Stimulated activated CD8-positive, alpha-beta memory T cell treated with anti-CD3 and anti-CD28 coated beads, Interleukin-12 subunit alpha, Interleukin-12 subunit beta, amount 100 ng/mL, for 24 hours (primary cell): ENCODE data around the gene BACH2.

Experiments used
- DNase-seq: peaks from one replicate; pipeline ENCODE4 v3.0.0-alpha.2; 2020; ENCODE audit errors: extremely low read depth

BACH2 gene

GRCh38 chr6:90238496-90239266, 58.0 kb downstream of the BACH2 start:
- no peak for DNase-seq

GRCh38 chr6:90237350-90237990, 59.2 kb downstream of the BACH2 start:
- DNase-seq, result no peak

GRCh38 chr6:90233994-90234393, 62.6 kb downstream of the BACH2 start:
- no peak for DNase-seq

GRCh38 chr6:90233213-90233612, 63.4 kb downstream of the BACH2 start:
- no peak for DNase-seq

- DNase-seq, result no peak
These were observed 64.8 kb downstream of the BACH2 start for GRCh38 chr6:90231798-90232197.

- no peak for DNase-seq
These were observed 65.3 kb downstream of the BACH2 start for GRCh38 chr6:90231308-90231707.

GRCh38 chr6:90230548-90231215, 66.0 kb downstream of the BACH2 start:
- no peak for DNase-seq

- DNase-seq, result no peak
These were observed 67.2 kb downstream of the BACH2 start for GRCh38 chr6:90229331-90230010.

GRCh38 chr6:90227673-90228072, 69.0 kb downstream of the BACH2 start:
- no peak for DNase-seq

- DNase-seq, result no peak
These were observed 69.4 kb downstream of the BACH2 start for GRCh38 chr6:90227213-90227612.

- DNase-seq, result no peak
These were observed 70.4 kb downstream of the BACH2 start for GRCh38 chr6:90226257-90226656.

GRCh38 chr6:90224196-90224595, 72.4 kb downstream of the BACH2 start:
- no peak for DNase-seq

- no peak for DNase-seq
These were observed 73.9 kb downstream of the BACH2 start for GRCh38 chr6:90222724-90223198.

GRCh38 chr6:90222008-90222407, 74.6 kb downstream of the BACH2 start:
- no peak for DNase-seq

GRCh38 chr6:90221403-90221802, 75.2 kb downstream of the BACH2 start:
- no peak for DNase-seq

- DNase-seq, result no peak
These were observed 76.4 kb downstream of the BACH2 start for GRCh38 chr6:90220273-90220672.

- DNase-seq, result no peak
These were observed 77.2 kb downstream of the BACH2 start for GRCh38 chr6:90219209-90219985.

GRCh38 chr6:90218959-90219208, 77.8 kb downstream of the BACH2 start:
- DNase-seq, result no peak

GRCh38 chr6:90217506-90218127, 79.0 kb downstream of the BACH2 start:
- DNase-seq, result no peak

- DNase-seq, result no peak
These were observed 80.3 kb downstream of the BACH2 start for GRCh38 chr6:90216072-90216977.
